Adrenal gland (tissue), 12 donors: ENCODE results near the gene ATRN. TPM values are rescaled to one million over a fixed set of nuclear protein-coding genes. Genes with fewer than 3 reads are reported as not detected.

Experiments used
- DNase-seq, 7 donors: peaks; one replicate each; pipeline ENCODE4 v3.0.0-alpha.2; 2019 to 2020
- H3K27ac ChIP-seq, 5 donors: fragments of 200-600 bp; sonication (generic) in 4 of 5; 1 replicate in 3 of 5; 2 replicates in 2 of 5; pipeline versions ENCODE4 v1.5.1 to v1.8.0; 2016 to 2020; ENCODE audit warnings: mild to moderate bottlenecking in 1 of 5
- H3K27me3 ChIP-seq: fragments of 200-600 bp; 2 replicates; pipeline ENCODE4 v1.8.0; 2021
- H3K36me3 ChIP-seq, 2 donors: fragments of 200-600 bp; replicated peaks in 1 of 2; 1 replicate in 1 of 2; 2 replicates in 1 of 2; pipeline versions ENCODE4 v1.5.1 to v1.8.0; 2018 to 2022
- H3K4me1 ChIP-seq, 2 donors: fragments of 200-600 bp; replicated peaks in 1 of 2; 1 replicate in 1 of 2; 2 replicates in 1 of 2; pipeline versions ENCODE4 v1.5.1 to v1.8.0; 2018 to 2021
- H3K4me3 ChIP-seq, 4 donors: fragments of 200-600 bp; sonication (generic) in 3 of 4; one replicate each; pipeline ENCODE4 v1.5.1; 2016 to 2018
- H3K9me3 ChIP-seq, 3 donors: fragments of 200-600 bp; sonication (generic) in 1 of 3; replicated peaks in 1 of 3; 1 replicate in 2 of 3; 2 replicates in 1 of 3; pipeline versions ENCODE4 v1.5.1 to v1.8.0; 2016 to 2021
- CTCF ChIP-seq, 6 experiments: fragments of 450-650 bp in 4 of 6; fragments of 200-600 bp in 2 of 6; sonication (generic) in 1 of 6; IDR thresholded peaks; 1 replicate in 5 of 6; 2 replicates in 1 of 6; pipeline versions ENCODE4 v1.5.1 to v1.8.0; 2016 to 2021; ENCODE audit warnings: antibody characterized with exemption in 6 of 6, mild to moderate bottlenecking in 2 of 6, moderate library complexity in 1 of 6
- POLR2A ChIP-seq, 2 donors: fragments of 450-650 bp; IDR thresholded peaks; one replicate each; pipeline ENCODE4 v1.6.1; 2017; ENCODE audit warnings: antibody characterized with exemption in 2 of 2, mild to moderate bottlenecking in 2 of 2, moderate library complexity in 1 of 2
- WGBS, 4 donors: extraction: QIAGEN DNeasy Blood & Tissue Kit in 2 of 4; methylation state at CpG; one replicate each; pipeline versions ENCODE4 v1.1.5 to v1.1.7; 2013 to 2017; 5-methylcytosine and 5-hydroxymethylcytosine counted together
- intact Hi-C, 2 donors: fragments of 100-400 bp; cut with DNase I; formaldehyde crosslinking; loops; one replicate each; pipeline versions ENCODE4 v1.14.1 to v1.15.0; 2022 to 2023
- polyA plus RNA-seq, 3 donors: library from polyadenylated mRNA; stranded (reverse); fragments of 200-250 nt in 2 of 3; fragments of 350-450 nt in 1 of 3; fragmentation: Illumina TruSeq in 1 of 3; extraction: RNeasy Lipid Tissue Mini Kit (QIAGEN cat#74804) in 1 of 3; gene quantifications; one replicate each; pipeline ENCODE4 v1.2.3, GENCODE V29; 2013 to 2014
- total RNA-seq, 9 donors: library from RNA; depleted of rRNA in 4 of 9; stranded (reverse); fragments of >200 nt in 4 of 9; fragments of 120-200 nt in 1 of 9; fragmentation: NEBNext Ultra II Directional in 1 of 9; extraction: Animal tissue kit (Norgen Biotek cat#: 25700) in 1 of 9; gene quantifications; one replicate each; pipeline versions ENCODE4 v1.1.0 to v1.2.4, GENCODE V29; 2013 to 2023
- donor health status: healthy with polysubstance abuse.
- donor health status: Bipolar disorder and iron deficiency.
- donor health status: DM: yes; HTN: yes; CAD: no.
- donor health status: DM: no; HTN: no; CAD: no.
- donor health status: DM: no; HTN: no; CAD: no.
- donor health status: DM: yes; HTN: yes; CAD: no.

The ATRN gene
- total and polyA plus RNA-seq, 12 donors: 6.2 to 81.1 (median 51.6) TPM

GRCh38 chr20:3646651-3647050 lies 175.8 kb downstream of the ATRN start:
- DNase-seq: peak in 1 of 7 donors; percentile 46
- H3K27me3 ChIP-seq: no peaks in the 10 kb centered on the region
- H3K4me3 ChIP-seq: no peak overlapping the region
- intact Hi-C loops: no loop called here
- no peaks in the 10 kb centered on the region for H3K4me1 ChIP-seq
- no peak overlapping the region for H3K27ac ChIP-seq
- no peak for TF ChIP-seq CTCF (IDR thresholded peaks at IDR 0.05)
- no peak for TF ChIP-seq POLR2A (IDR thresholded peaks at IDR 0.05)
- H3K36me3 ChIP-seq: peaks cover 0 to 47% of the 10 kb centered on the region in 2 donors
- WGBS, 4 donors: 83 to 94% (median 89%) methylated on average over 13 of the region's 13 CpGs
- H3K9me3 ChIP-seq: no peaks in the 10 kb centered on the region

- DNase-seq: no peak
- Histone ChIP-seq H3K27me3 (no peaks in the 10 kb centered on the region), H3K36me3 (peaks cover 0 to 47% of the 10 kb centered on the region in 2 donors), H3K27ac (no peak overlapping the region), H3K4me3 (no peak overlapping the region), H3K9me3 (no peaks in the 10 kb centered on the region), H3K4me1 (no peaks in the 10 kb centered on the region)
- intact Hi-C loops: no loop called here
- TF ChIP-seq CTCF (IDR thresholded peaks at IDR 0.05): no peak
- no peak for TF ChIP-seq POLR2A (IDR thresholded peaks at IDR 0.05)
Measured at GRCh38 chr20:3647473-3647872, 176.7 kb downstream of the ATRN start.

- Histone ChIP-seq H3K27me3 (no peaks in the 10 kb centered on the region), H3K36me3 (peaks cover 0 to 47% of the 10 kb centered on the region in 2 donors), H3K27ac (no peak overlapping the region), H3K9me3 (no peaks in the 10 kb centered on the region), H3K4me1 (no peaks in the 10 kb centered on the region), H3K4me3 (no peak overlapping the region)
- TF ChIP-seq POLR2A (IDR thresholded peaks at IDR 0.05) (no peak), CTCF (IDR thresholded peaks at IDR 0.05) (no peak)
- DNase-seq: peak in 1 of 7 donors; percentile 57
- intact Hi-C loops: no loop called here
- 86 to 92% (median 88%) methylated on average over 9 of the region's 9 CpGs for WGBS, 4 donors
Measured at GRCh38 chr20:3648951-3649350, 178.1 kb downstream of the ATRN start.

GRCh38 chr20:3651204-3651962 lies 180.6 kb downstream of the ATRN start:
- intact Hi-C loops: no loop called here

More at GRCh38 chr20:3651204-3651962, 180.6 kb downstream of the ATRN start:
- DNase-seq: peak in 2 of 7 donors; percentile 1 to 25
- TF ChIP-seq POLR2A (IDR thresholded peaks at IDR 0.05) (no peak), CTCF (IDR thresholded peaks at IDR 0.05) (no peak)
- Histone ChIP-seq H3K4me1 (no peaks in the 10 kb centered on the region), H3K4me3 (no peak overlapping the region), H3K27ac (no peak overlapping the region), H3K36me3 (peaks cover 0 to 29% of the 10 kb centered on the region in 2 donors), H3K9me3 (no peaks in the 10 kb centered on the region), H3K27me3 (no peaks in the 10 kb centered on the region)
- WGBS, 4 donors: 75 to 87% (median 81%) methylated on average over 9 of the region's 9 CpGs
